NB4 (cell line): ENCODE measurements around the gene CTU2.

Experiments used
- DNase-seq: peaks from one replicate; pipeline ENCODE4 v3.0.0; 2010; ENCODE audit warnings: low read depth
- H3K4me3 ChIP-seq: one replicate; pipeline ENCODE4 v1.5.1; 2011; ENCODE audit warnings: mild to moderate bottlenecking, low read depth, low read length, moderate library complexity
- MYC ChIP-seq: IDR thresholded peaks from 2 replicates; pipeline ENCODE4 v1.6.1; 2011; ENCODE audit warnings: low read depth, low read length
- POLR2A ChIP-seq: IDR thresholded peaks from 2 replicates; pipeline ENCODE4 v1.6.1; 2011; ENCODE audit warnings: mild to moderate bottlenecking; ENCODE audit not compliant: insufficient read length; ENCODE audit errors: extremely low read depth
- TF ChIP-seq, protein P1 (sequence below): IDR thresholded peaks from 2 replicates; pipeline ENCODE4 v1.6.1; 2011; ENCODE audit warnings: low read depth, low read length
- TF ChIP-seq, protein P2 (sequence below): IDR thresholded peaks from one replicate; pipeline ENCODE4 v1.5.1; 2012; ENCODE audit warnings: low read depth, low read length

CTU2 gene

DNA sequence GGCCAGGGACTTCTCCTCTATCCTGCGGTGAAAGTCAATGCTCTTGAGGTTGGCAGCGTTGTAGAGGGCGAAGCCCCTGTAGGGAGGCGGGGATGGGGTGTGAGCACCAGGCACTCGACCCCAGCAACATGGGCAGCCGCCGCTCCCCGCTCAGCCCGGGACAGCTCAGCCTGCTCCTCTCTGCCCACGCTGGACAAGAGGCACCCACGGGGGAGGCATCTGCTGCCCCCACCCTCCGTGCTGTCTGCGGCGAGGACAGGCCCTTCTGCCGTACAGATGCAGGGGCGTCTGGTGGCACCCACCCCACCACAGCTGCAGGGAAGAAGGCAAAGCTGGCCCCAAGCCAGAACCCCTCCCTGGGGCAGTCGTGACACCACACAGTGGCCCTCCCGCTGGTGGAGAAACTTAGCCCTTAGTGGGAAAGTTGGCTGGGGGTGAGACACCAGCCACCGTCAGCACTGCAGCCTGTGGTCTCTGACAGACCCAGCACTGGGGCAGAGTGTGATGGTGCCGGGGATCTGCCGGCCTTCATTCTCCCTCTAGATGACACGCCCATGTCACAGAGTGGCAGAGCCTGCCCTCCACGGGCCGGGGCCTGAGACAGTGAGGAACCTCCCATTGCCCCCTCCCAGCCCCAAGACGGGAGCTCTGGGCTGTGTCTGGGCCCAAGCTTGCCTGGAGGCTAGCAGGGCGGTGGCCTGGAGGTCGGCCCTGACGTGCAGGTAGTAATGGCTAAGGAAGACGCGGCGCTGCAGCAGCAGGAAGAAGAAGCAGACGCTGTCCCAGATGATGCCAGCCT lies 19.5 kb downstream of the CTU2 start:
- no peak for DNase-seq
- H3K4me3 ChIP-seq, result no peak overlapping the region
- no peak for TF ChIP-seq POLR2A
- no peak for TF ChIP-seq MYC
- TF ChIP-seq, protein P1, sequence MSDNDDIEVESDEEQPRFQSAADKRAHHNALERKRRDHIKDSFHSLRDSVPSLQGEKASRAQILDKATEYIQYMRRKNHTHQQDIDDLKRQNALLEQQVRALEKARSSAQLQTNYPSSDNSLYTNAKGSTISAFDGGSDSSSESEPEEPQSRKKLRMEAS, result no peak
- TF ChIP-seq, protein P2, sequence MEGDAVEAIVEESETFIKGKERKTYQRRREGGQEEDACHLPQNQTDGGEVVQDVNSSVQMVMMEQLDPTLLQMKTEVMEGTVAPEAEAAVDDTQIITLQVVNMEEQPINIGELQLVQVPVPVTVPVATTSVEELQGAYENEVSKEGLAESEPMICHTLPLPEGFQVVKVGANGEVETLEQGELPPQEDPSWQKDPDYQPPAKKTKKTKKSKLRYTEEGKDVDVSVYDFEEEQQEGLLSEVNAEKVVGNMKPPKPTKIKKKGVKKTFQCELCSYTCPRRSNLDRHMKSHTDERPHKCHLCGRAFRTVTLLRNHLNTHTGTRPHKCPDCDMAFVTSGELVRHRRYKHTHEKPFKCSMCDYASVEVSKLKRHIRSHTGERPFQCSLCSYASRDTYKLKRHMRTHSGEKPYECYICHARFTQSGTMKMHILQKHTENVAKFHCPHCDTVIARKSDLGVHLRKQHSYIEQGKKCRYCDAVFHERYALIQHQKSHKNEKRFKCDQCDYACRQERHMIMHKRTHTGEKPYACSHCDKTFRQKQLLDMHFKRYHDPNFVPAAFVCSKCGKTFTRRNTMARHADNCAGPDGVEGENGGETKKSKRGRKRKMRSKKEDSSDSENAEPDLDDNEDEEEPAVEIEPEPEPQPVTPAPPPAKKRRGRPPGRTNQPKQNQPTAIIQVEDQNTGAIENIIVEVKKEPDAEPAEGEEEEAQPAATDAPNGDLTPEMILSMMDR, result no peak

DNA sequence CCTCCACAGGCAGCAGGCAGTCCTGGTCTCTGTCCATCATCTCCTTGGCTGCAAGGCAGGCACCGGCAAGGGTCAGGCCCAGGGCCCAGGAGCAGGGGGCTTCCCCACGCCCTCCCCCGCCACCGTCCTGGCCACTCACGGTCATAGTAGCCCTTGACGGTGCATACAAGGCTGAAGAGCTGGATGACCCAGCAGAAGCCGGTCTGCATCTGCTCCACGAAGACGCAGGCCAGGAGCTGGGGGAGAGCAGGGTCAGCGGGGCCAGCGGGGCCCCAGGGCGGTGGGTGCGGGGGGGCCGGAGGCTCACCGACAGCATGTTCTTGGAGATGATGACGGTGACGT lies 20.1 kb downstream of the CTU2 start:
- TF ChIP-seq POLR2A (no peak), MYC (no peak)
- TF ChIP-seq, protein P2, result no peak
- TF ChIP-seq, protein P1, result no peak
- DNase-seq, result no peak
- no peak overlapping the region for H3K4me3 ChIP-seq

DNA sequence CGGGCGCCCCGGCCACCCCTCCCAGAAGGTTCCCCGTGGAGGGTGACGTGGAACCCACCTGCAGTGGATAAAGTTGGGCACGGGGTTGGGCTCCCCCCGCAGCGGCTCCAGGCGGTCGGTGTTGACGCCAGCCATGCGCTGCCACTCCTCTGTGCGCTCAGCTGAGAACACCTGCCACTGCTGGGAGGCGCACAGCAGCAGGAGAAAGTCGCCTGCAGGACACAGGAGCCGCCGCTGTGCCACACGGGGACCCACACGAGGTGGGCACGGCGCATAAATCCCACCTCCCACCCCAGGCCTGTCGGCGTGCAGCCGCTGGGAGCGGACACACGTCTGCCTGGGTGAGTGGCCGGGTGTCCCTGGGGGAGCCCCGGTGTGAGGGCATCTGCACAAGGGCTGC lies 20.7 kb downstream of the CTU2 start:
- TF ChIP-seq, protein P1, result no peak
- TF ChIP-seq POLR2A (no peak), MYC (no peak)
- TF ChIP-seq, protein P2, result no peak
- H3K4me3 ChIP-seq, result no peak overlapping the region
- DNase-seq, result no peak

DNA sequence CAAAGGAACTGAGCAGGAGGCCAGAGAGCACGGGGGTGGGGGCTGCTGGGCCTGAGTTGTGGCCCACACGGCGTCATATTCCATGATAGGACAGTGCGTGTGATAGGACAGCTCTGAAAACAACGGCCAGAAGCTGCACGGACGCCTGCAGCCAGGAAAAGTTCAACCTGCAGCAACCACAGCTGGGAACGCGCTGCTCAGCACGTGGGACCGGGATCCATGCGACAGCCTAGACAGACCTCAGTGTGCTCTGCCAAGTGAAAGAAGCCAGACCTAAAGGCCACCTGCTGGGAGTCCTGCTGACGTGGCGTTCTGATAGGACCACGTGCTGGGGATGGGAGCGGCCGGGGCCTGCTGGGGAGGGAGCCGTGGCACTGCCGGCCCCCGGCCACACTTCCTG lies 21.6 kb downstream of the CTU2 start:
- H3K4me3 ChIP-seq, result no peak overlapping the region
- no peak for DNase-seq
- TF ChIP-seq, protein P1, result no peak

DNA sequence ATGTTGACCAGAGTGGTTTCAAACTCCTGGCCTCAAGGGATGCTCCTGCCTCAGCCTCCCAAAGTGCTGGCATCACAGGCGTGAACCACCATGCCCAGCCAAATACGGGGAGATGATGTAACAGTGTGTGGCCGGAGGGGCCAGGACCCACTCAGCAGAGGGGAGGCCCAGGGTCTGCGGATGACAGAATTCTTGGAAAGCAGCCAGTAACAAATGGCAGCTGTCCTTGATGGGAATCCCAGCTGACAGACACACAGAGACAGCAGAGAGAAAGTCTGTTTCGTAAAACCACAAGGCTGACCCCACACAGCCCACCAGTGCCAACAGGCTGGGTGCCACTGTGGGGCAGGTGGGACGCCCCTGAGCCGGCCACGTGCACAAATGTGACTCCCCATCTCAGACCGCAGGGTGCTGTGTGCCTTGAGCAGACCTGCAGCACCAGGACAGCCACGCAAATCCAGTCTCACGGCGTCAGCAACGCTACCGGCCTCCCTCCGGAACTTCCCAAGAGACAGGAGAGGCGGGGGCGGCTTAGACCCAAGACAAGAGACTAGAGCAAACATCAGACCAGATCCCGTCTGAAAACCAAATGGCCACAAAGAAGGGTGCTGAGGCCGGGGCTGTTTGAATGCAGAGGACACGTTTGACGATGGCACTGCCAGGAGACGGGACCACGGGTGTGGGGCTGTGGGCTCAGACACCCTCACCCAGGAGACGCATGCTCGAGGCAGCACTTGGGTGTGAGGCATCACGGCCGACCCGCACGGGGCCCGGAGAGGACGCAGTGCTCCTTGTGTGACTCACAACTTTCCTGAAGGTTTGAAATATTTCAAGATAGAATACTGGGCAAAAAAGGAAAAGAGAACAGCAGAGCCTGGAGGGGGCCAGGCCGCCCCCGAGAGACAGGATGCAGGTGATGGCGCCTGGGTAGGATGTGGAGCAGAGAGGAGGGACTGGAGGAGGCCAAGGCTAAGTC lies 24.6 kb downstream of the CTU2 start:
- no peak for TF ChIP-seq MYC
- TF ChIP-seq POLR2A, result no peak
- TF ChIP-seq, protein P1, result no peak
- TF ChIP-seq, protein P2, result no peak
- no peak for DNase-seq
- no peak overlapping the region for H3K4me3 ChIP-seq

DNA sequence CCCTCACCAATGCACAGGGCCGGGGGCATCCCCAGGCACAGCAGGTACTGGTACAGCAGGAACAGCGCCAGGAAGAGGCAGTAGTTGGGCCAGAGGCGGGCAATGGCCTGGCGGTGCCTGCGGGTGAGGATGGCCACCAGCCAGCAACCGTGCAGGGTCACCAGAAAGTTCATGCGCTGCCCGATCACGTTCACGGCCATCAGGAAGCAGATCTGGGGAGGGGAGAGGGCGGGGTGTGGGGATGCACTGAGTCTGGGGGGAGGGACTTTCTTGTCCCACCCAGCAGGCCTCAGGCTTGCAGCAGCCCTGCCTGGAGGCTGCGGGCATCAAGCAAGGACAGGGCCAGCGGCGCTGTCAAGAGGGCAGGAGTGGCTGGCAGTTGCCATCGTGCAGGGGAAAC lies 25.4 kb downstream of the CTU2 start:
- DNase-seq, result no peak

More for the DNA sequence above, 25.4 kb downstream of the CTU2 start:
- TF ChIP-seq, protein P1, result no peak
- TF ChIP-seq, protein P2, result no peak
- TF ChIP-seq POLR2A (no peak), MYC (no peak)
- no peak overlapping the region for H3K4me3 ChIP-seq
